ENCODE measurements around the gene MYO5B. TPM values are rescaled to one million over a fixed set of nuclear protein-coding genes. Genes with fewer than 3 reads are reported as not detected.
A peak's percentile ranks its signal among the peaks of the same experiment; 100 is the strongest.

Gene MYO5B
- total RNA-seq, 1 experiment from 2014 or later = 56.7 TPM

GRCh38 chr18:49859725-49860124, 335.2 kb downstream of the MYO5B start:
- Mint-ChIP-seq H3K4me1 (ENCODE audit: low read depth, unreplicated experiment) (peaks cover 34% of the 10 kb centered on the region), H3K4me3 (ENCODE audit: low read depth, unreplicated experiment) (no peak overlapping the region), H3K9me3 (ENCODE audit: low read depth, unreplicated experiment) (no peaks in the 10 kb centered on the region), H3K27ac (ENCODE audit: unreplicated experiment) (peak overlapping the region; percentile 33), H3K36me3 (ENCODE audit: insufficient read depth, unreplicated experiment) (peaks cover 12% of the 10 kb centered on the region), H3K27me3 (ENCODE audit: unreplicated experiment) (no peaks in the 10 kb centered on the region)
- CTCF ChIA-PET = interaction anchor here (0.7 to 2.0 kb wide), 5 partner anchors 42 to 349 kb away, joined by 3 to 22 read pairs (median 10); partner anchors contain the start of gene ACAA2
- intact Hi-C loops (cut with micrococcal nuclease; ENCODE audit: unreplicated experiment) = loop anchor here (2.0 kb wide), 2 partner anchors 71 to 349 kb away; no protein-coding TSS in a partner anchor
- BruUV-seq (replicated peaks) = no TSS peak
- no peak for TF ChIP-seq CTCF (IDR thresholded peaks at IDR 0.05; ENCODE audit: unreplicated experiment)
- no peak for DNase-seq

DNA sequence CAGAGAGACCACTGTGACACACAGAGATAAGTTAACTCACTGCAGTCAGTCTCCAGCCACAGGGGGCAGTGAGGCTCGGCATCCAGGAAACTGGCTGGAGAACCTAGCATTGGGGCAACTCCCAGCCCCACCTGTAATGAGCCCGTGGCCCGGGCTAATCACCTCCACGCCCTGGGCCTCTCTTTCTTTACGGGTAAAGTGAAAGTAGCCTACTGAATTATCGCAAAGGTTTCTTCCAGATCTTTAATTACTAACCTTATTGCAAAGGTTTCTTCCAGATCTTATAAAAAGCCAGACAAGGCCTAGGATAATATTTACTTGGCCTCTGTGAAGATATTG, 336.0 kb downstream of the MYO5B start:
- DNase-seq = no peak
- peaks cover 40% of the 10 kb centered on the region for H3K4me1 Mint-ChIP-seq (ENCODE audit: low read depth, unreplicated experiment)
- peak overlapping the region; percentile 33 for H3K27ac Mint-ChIP-seq (ENCODE audit: unreplicated experiment)
- CTCF ChIA-PET = interaction anchor here (0.7 to 2.0 kb wide), 17 partner anchors 9 to 394 kb away, joined by 3 to 22 read pairs (median 5); partner anchors contain the start of genes ACAA2 and LIPG
- intact Hi-C loops (cut with micrococcal nuclease; ENCODE audit: unreplicated experiment) = loop anchor here (2.0 kb wide), 2 partner anchors 70 to 348 kb away; no protein-coding TSS in a partner anchor
- TF ChIP-seq CTCF (IDR thresholded peaks at IDR 0.05; ENCODE audit: unreplicated experiment) = peak; percentile 3
- H3K9me3 Mint-ChIP-seq (ENCODE audit: low read depth, unreplicated experiment) = no peaks in the 10 kb centered on the region
- H3K36me3 Mint-ChIP-seq (ENCODE audit: insufficient read depth, unreplicated experiment) = peaks cover 16% of the 10 kb centered on the region
- no peaks in the 10 kb centered on the region for H3K27me3 Mint-ChIP-seq (ENCODE audit: unreplicated experiment)
- peak overlapping the region; percentile 51 for H3K4me3 Mint-ChIP-seq (ENCODE audit: low read depth, unreplicated experiment)
- no TSS peak for BruUV-seq (replicated peaks)

DNA sequence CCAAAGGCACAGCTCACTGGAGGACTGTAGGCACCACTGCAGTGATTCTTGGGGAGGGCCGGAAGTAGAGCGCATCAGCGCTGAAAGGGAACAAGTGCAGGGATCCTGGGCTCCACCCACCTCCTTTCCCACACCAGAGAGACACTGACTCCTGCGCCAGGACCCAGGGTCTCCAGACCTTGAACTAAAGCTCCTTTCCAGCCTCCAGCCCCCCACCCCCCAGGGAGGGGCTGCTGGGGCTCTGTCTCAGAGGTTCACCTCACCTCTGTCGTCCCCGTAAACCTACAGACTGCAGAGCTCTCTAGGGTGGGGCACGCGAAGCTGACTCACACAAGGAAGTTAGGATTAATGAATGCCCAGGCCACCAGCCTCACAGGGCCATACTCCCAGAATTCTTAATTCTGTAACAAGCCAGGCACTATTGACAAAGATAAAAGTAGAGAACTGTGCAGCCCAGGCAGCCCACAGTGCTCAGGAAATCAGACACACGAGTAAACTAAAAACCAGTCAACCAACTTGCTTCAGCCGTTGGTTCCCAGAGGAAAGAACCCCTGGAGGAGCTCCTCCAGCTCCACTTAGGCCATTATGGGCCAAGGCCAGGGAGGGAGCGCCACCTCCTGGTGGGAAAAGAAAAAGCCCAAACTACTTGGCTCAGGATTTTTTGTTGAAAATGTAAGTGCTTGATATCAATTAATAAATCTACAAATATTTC, 336.5 kb downstream of the MYO5B start:
- H3K36me3 Mint-ChIP-seq (ENCODE audit: insufficient read depth, unreplicated experiment) = peaks cover 16% of the 10 kb centered on the region
- TF ChIP-seq CTCF (IDR thresholded peaks at IDR 0.05; ENCODE audit: unreplicated experiment) = peak; percentile 94
- peak overlapping the region; percentile 33 for H3K27ac Mint-ChIP-seq (ENCODE audit: unreplicated experiment)
- peak overlapping the region; percentile 51 for H3K4me3 Mint-ChIP-seq (ENCODE audit: low read depth, unreplicated experiment)
- no peaks in the 10 kb centered on the region for H3K9me3 Mint-ChIP-seq (ENCODE audit: low read depth, unreplicated experiment)
- CTCF ChIA-PET = interaction anchor here (0.5 to 2.0 kb wide), 18 partner anchors 9 to 394 kb away, joined by 3 to 22 read pairs (median 5); partner anchors contain the start of genes ACAA2 and LIPG
- peak; percentile 87 for DNase-seq
- BruUV-seq (replicated peaks) = no TSS peak
- H3K27me3 Mint-ChIP-seq (ENCODE audit: unreplicated experiment) = no peaks in the 10 kb centered on the region
- intact Hi-C loops (cut with micrococcal nuclease; ENCODE audit: unreplicated experiment) = loop anchor here (1.0 to 2.0 kb wide), 3 partner anchors 70 to 348 kb away; no protein-coding TSS in a partner anchor
- H3K4me1 Mint-ChIP-seq (ENCODE audit: low read depth, unreplicated experiment) = peaks cover 40% of the 10 kb centered on the region

DNA sequence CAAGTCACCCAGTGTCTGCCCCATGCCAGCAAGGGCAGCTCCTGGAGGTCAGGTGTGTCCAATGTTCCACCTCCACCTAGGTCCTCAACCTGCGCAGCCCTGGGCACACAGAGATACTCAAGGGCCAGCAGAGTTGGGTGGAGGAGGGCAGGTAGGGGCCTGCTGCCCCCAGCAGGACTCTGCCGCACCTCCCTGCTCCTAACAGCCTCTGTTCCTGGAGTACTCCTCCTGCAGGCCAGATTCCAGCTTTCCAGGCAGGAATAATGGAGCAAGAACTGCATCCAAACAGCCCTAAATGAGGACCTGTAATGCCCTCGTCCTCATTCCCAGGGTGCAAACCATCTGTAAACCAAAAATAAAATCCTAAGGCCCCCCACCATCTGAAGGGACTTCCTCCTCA, 337.2 kb downstream of the MYO5B start:
- no peaks in the 10 kb centered on the region for H3K27me3 Mint-ChIP-seq (ENCODE audit: unreplicated experiment)
- no peak for DNase-seq
- no peak overlapping the region for H3K4me3 Mint-ChIP-seq (ENCODE audit: low read depth, unreplicated experiment)
- no peaks in the 10 kb centered on the region for H3K9me3 Mint-ChIP-seq (ENCODE audit: low read depth, unreplicated experiment)
- BruUV-seq (replicated peaks) = no TSS peak
- H3K4me1 Mint-ChIP-seq (ENCODE audit: low read depth, unreplicated experiment) = peaks cover 40% of the 10 kb centered on the region
- CTCF ChIA-PET = interaction anchor here (1.3 to 2.0 kb wide), 6 partner anchors 46 to 347 kb away, joined by 3 to 22 read pairs (median 8); partner anchors contain the start of gene LIPG
- no peak for TF ChIP-seq CTCF (IDR thresholded peaks at IDR 0.05; ENCODE audit: unreplicated experiment)
- peaks cover 16% of the 10 kb centered on the region for H3K36me3 Mint-ChIP-seq (ENCODE audit: insufficient read depth, unreplicated experiment)
- intact Hi-C loops (cut with micrococcal nuclease; ENCODE audit: unreplicated experiment) = loop anchor here (1.0 to 2.0 kb wide), 3 partner anchors 69 to 347 kb away; no protein-coding TSS in a partner anchor
- H3K27ac Mint-ChIP-seq (ENCODE audit: unreplicated experiment) = no peak overlapping the region
